DMS79 treated with DMSO at 0.1 percent for 48 hours (cell line): ENCODE data around the gene COG6.

Experiments
- DNase-seq: peaks from one replicate; lab custom pipeline; 2025; lab: John Stamatoyannopoulos, UW

COG6 gene

GRCh38 chr13:39682310-39682709 is 26.8 kb downstream of the COG6 start:
- DNase-seq: no peak

DNA sequence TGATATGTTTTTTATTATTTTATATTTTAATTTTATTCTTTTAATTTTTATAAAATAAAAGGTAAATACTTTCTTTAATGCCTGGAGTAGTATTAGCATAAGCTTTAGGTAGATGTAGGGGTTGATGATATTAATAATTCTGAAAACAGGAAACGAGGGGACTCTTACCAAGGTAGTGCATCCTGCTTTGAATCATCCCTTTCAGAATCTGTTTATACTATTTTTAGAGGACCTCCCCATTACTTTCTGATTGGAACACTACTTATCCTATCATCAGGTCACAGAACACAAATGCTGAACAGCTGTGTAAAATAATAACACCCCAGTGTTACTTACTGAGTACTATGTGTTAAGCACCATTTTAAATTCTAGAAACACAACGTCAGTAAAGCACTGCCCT is 27.3 kb downstream of the COG6 start:
- no peak for DNase-seq

DNA sequence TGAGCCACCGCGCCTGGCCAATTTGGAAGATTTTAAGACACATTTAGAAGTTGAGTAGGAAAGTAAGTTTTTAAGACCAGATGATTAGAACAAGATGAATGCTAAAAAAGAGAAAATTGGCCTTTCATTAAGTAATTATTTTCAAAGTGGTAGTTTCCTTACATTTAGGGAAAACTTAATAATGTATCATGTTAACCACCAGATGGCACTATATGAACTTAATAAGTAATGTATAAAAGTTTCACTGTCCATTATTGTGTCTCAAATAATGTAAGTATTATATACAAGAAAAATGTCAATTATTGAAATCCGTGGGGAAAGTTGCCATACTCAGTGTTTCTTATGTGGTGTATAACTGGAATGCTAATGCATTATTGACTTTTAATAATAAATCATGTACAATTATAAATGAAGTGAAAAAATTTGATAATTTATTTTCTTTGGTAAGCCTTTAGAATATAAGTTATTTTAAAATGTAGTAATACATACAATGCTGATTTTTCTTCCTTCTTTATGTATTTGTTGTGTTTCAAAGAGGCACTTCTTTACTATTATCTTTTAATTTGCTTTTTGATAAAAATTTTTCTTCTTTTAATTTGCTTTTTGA is 29.2 kb downstream of the COG6 start:
- peak; percentile 14 for DNase-seq

DNA sequence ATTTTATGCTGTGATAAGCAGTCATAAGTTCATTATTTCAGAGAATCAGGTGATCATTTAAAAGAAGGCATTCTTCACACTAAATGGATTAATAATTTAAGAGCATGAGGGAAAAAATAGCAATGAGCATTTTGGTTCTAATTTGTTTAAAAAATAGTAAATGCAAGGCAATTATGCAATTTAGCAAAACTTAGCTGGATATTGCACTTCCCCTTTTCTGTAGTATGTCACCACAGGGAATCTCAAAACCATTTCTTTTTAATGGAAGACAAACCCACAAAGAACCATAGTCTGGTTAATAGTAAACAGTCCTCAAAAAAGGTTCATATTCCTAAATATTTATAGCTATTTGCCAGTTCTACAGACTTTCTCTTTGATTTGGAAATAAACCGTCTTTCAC is 30.2 kb downstream of the COG6 start:
- no peak for DNase-seq

- no peak for DNase-seq
Observed at GRCh38 chr13:39688278-39688677, 32.8 kb downstream of the COG6 start.

DNA sequence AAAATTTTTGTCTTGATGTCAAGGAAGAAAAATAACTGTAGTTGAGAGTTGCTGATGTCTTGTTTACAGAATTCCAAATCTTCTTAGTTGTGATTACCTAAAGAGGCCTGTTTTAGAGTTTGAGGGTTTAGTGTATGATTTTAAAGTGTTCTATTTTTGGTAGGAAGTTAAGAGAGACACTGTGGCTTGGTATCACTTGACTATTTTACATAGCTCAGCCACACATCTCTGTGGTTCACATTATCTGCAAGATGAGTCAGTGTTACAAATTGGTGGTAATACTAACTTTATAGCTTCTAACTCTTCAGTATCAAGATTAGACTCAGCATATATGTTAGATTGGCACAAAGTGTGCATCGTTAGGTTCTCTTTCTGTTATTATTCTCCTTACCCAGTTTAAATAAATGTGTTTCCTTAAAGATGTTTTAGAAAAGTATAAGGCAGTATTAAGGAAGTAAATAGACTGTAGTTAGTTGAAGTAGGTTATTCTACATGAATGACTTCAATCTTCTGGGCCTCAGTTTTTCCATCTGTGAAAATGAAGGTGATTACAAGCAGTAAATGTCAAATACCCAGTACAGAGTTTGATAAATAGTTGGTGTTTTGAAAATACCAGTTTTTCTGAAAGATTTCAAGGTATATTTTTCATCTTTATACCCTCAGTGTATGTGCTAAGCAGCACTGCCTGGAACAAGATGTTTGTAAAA is 33.4 kb downstream of the COG6 start:
- no peak for DNase-seq

DNA sequence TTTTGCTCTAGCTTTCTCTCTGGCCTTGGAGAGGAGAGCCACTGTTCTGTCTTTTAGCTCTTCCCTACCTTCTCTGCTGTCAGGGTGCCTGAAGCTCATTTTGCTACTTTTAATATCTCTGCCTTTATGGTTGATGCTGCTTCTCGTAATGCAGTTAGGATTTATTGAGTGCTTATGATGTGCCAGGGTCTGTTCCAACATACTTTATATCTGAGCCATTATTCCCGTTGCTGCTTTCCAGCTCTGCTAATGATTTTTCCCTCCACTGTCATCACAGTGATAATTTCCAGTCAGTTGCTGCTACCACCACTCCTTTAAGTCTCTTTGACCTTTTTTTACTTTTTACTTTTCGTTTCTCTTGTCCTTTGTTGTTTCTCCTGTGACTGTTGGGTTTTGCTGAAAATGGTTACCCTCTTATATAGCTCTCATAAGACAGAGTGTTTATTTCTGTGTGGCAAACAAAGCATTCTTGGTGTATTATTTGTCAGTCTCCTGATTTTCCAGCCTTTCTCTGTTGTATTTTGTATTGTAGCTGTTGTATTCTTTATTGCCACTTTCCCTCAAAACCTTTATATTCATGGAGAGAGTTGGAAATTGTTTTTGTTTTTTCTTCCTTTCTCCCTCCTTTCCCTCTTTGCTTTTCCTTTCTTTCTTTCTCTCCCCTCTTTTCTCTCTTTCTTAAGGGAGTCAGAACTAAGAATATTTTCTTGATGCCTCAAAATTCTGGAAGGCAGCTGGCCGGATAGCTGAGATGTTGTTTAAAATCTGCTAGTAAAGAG is 37.4 kb downstream of the COG6 start:
- no peak for DNase-seq

- DNase-seq: no peak
Observed at GRCh38 chr13:39699274-39699673, 43.8 kb downstream of the COG6 start.

GRCh38 chr13:39712626-39713025 is 57.2 kb downstream of the COG6 start:
- DNase-seq: no peak

GRCh38 chr13:39729156-39729555 is 73.7 kb downstream of the COG6 start:
- no peak for DNase-seq

DNA sequence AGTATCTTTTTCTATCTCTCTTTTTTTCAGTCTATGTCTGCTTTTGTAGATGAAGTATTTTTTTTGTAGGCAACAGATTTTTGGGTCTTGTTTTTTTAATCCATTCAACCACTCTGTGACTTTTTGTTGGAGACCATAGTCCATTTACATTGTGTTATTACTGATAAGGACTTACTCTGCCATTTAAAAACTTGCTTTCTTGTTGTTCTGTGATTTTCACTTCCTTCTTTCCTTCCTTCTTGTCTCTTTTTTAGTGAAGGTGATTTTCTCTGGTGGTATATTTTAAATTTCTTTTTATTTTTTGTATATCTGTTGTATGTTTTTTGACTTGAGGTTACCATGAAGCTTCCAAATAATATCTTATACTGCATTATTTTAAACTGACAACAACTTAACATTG is 79.5 kb downstream of the COG6 start:
- DNase-seq: no peak

DNA sequence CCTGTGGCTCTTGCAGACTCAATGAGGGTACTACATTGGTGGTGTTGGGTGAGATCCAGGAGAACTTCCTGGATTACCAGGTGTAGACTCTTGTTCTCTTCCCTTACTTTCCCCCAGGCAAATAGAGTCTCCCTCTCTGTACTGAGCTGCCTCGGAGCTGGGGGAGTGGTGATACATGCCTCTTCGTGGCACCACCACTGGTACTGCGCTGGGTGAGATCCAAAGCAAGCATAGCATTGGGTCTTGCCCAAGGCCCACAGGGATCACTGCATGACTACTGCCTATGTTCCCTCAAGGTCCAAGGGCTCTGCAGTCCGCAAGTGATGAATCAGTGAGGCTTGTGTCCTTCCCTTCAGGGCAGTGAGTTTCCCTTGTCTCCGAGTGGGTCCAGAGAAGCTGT is 81.6 kb downstream of the COG6 start:
- no peak for DNase-seq

DNA sequence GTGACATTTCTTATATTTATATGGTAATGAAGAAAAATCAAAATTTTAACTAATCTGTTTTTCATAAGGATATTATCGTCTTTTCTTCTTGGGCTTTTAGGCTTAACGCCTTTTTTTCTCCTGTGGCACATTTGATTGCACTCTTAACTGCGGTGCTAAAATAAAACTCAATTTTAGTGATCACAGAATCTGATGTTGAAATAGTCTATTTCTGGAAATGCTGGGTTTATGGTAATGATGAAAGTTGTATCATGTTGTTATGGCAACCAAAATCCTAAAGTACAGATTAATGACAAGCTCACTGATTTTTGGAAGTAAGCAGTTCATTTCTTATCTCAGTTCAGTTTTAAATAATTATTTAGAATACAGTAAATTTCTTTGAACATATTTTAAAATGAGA is 85.3 kb downstream of the COG6 start:
- DNase-seq: no peak

GRCh38 chr13:39748961-39749360 is 93.5 kb downstream of the COG6 start:
- DNase-seq: no peak

- DNase-seq: no peak
Observed at GRCh38 chr13:39749528-39749927, 94.1 kb downstream of the COG6 start.

DNA sequence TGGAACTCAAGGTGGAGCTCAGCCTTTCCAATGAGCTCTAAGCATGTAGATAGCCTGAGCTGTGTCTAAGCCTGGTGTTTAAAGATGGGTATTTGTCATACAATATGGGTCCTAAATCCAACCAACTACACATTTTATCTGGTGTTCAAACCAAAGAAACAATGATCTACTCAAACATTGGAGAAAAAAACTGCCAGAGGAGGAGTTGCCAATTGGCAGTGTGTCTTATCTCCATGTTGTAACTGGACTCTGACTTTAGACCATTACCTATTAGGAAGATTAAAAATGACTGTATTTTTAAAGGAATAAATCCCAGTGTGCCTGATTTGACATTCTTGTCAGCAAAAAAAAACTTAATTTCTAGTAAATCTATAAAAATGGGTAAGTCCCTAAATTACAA is 96.3 kb downstream of the COG6 start:
- DNase-seq: no peak

DNA sequence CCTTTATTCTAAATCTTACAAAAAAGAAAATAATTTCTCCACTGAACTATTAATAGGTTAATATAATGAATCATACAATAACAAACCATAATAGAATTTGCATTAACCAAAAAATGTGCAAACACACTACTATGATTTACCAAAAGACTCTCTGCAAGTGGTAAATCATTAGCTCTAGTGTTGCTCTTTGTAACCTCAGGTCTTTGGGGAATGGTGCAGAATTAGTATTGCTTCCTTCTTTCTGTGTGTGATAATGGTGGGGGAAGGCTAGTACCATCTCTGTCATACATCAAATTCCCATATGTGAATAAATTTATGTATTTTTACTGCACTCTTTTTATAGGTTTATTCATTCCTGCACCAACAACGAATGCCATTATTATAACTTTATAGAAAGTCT is 105.1 kb downstream of the COG6 start:
- no peak for DNase-seq

- peak; percentile 87 for DNase-seq
Observed at GRCh38 chr13:39765801-39766463, 110.5 kb downstream of the COG6 start.

- DNase-seq: peak; percentile 62
Observed at GRCh38 chr13:39766464-39767158, 111.1 kb downstream of the COG6 start.

- DNase-seq: peak; percentile 60
Observed at GRCh38 chr13:39767791-39768517, 112.5 kb downstream of the COG6 start.

DNA sequence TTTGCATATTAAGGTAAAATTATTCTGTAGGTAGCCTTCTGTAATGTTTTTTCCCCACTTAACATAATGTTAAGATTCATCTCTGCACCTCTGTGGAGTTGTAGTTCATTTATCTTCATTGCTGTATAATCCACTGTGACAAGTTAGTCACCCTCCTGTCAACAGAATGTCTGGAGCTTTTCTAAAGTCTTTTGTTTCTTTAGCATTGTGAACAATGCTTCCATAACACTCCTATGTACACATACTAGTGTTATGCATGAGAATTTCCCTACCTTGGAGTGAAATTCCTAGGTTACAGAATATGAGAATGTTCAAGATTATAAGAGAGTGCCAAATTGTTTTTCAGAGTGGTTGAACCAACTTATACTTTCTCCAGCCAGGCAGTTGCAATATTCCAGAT is 113.5 kb downstream of the COG6 start:
- no peak for DNase-seq
